ENCODE measurements around the gene CFAP157.

CFAP157 gene

GRCh38 chr9:127734747-127735529 is 28.1 kb downstream of the CFAP157 start, which contains the start of gene TOR2A:
Gene TOR2A (minus strand): TSS chr9:127735294. CDS start chr9:127735270, 24 bp downstream.
- no peaks in the 10 kb centered on the region for H3K9me3 ChIP-seq (replicated peaks in 1 of 2; ENCODE audit: control insufficient read depth in 2 of 2, insufficient read depth in 1 of 2, low read depth in 1 of 2, low read length in 2 of 2)
- H3K23ac ChIP-seq (ENCODE audit: low read depth, low read length, poor library complexity), result peak within 1 kb of the TSS; percentile 95
- peak within 1 kb of the TSS; percentile 86 for H3K9ac ChIP-seq (ENCODE audit: low read depth, low read length, poor library complexity)
- H2BK15ac ChIP-seq (ENCODE audit: low read length), result peak within 1 kb of the TSS; percentile 88
- H4K91ac ChIP-seq (ENCODE audit: low read depth, low read length, poor library complexity), result peak within 1 kb of the TSS; percentile 90
- H2BK120ac ChIP-seq (ENCODE audit: low read depth, low read length), result peak within 1 kb of the TSS; percentile 62
- H3K36me3 ChIP-seq (replicated peaks in 1 of 2; ENCODE audit: control insufficient read depth in 2 of 2, insufficient read depth in 2 of 2, low read length in 2 of 2), result peaks cover 0 to 2% of the 10 kb centered on the region in 2 donors
- H4K8ac ChIP-seq (ENCODE audit: low read depth, low read length), result peak within 1 kb of the TSS; percentile 73
- H3K79me1 ChIP-seq (ENCODE audit: low read depth, low read length), result no peaks in the 10 kb centered on the region
- peak within 1 kb of the TSS; percentile 66 for H3K14ac ChIP-seq (ENCODE audit: low read length)
- peak within 1 kb of the TSS; percentile 75 to 92 for H3K4me3 ChIP-seq (ENCODE audit: low read length in 2 of 2)
- peaks cover 12% of the 10 kb centered on the region in 2 donors for H3K4me1 ChIP-seq (ENCODE audit: control insufficient read depth in 2 of 2, insufficient read depth in 1 of 2, low read depth in 1 of 2, low read length in 2 of 2)
- H2AFZ ChIP-seq (ENCODE audit: low read length), result peak within 1 kb of the TSS; percentile 99
- peak within 1 kb of the TSS; percentile 60 for H2BK12ac ChIP-seq (ENCODE audit: low read length)
- peak; percentile 98 for DNase-seq (ENCODE audit: low spot score)
- peak within 1 kb of the TSS; percentile 64 for H3K27ac ChIP-seq (replicated peaks; ENCODE audit: low read length)
- H3K18ac ChIP-seq (ENCODE audit: low read length), result peak within 1 kb of the TSS; percentile 98
- WGBS, 2 donors (ENCODE audit: extremely low coverage in 2 of 2, insufficient read length in 2 of 2, insufficient replicate concordance in 1 of 2), result no CpG with 5 or more reads among the region's 76 CpGs
- H2BK5ac ChIP-seq (ENCODE audit: low read length), result peak within 1 kb of the TSS; percentile 98
- peak within 1 kb of the TSS; percentile 99 for H3K4ac ChIP-seq (ENCODE audit: low read length)
- peak within 1 kb of the TSS; percentile 73 for H2AK5ac ChIP-seq (ENCODE audit: low read depth, low read length)
- H3K27me3 ChIP-seq (ENCODE audit: control insufficient read depth in 3 of 3, insufficient read depth in 3 of 3, low read depth in 1 of 3, low read length in 3 of 3), result no peaks in the 10 kb centered on the region
- H3K4me2 ChIP-seq (ENCODE audit: insufficient read depth, low read length, poor library complexity, severe bottlenecking), result peak within 1 kb of the TSS; percentile 69

- Histone ChIP-seq H3K4me1 (ENCODE audit: control insufficient read depth in 2 of 2, insufficient read depth in 1 of 2, low read depth in 1 of 2, low read length in 2 of 2) (peaks cover 12% of the 10 kb centered on the region in 2 donors), H3K18ac (ENCODE audit: low read length) (no peak overlapping the region), H3K27ac (replicated peaks; ENCODE audit: low read length) (no peak overlapping the region), H3K27me3 (ENCODE audit: control insufficient read depth in 3 of 3, insufficient read depth in 3 of 3, low read depth in 1 of 3, low read length in 3 of 3) (no peaks in the 10 kb centered on the region), H3K14ac (ENCODE audit: low read length) (no peak overlapping the region), H4K8ac (ENCODE audit: low read depth, low read length) (no peak overlapping the region), H3K4ac (ENCODE audit: low read length) (no peak overlapping the region), H3K9ac (ENCODE audit: low read depth, low read length, poor library complexity) (no peak overlapping the region), H3K23ac (ENCODE audit: low read depth, low read length, poor library complexity) (peak overlapping the region; percentile 95), H3K4me2 (ENCODE audit: insufficient read depth, low read length, poor library complexity, severe bottlenecking) (peak overlapping the region; percentile 42), H3K36me3 (replicated peaks in 1 of 2; ENCODE audit: control insufficient read depth in 2 of 2, insufficient read depth in 2 of 2, low read length in 2 of 2) (peaks cover 0 to 2% of the 10 kb centered on the region in 2 donors), H2BK12ac (ENCODE audit: low read length) (no peak overlapping the region), H4K91ac (ENCODE audit: low read depth, low read length, poor library complexity) (no peak overlapping the region), H2BK120ac (ENCODE audit: low read depth, low read length) (no peak overlapping the region), H2AK5ac (ENCODE audit: low read depth, low read length) (no peak overlapping the region), H2AFZ (ENCODE audit: low read length) (peak overlapping the region; percentile 47), H2BK15ac (ENCODE audit: low read length) (no peak overlapping the region), H3K4me3 (ENCODE audit: low read length in 2 of 2) (no peak overlapping the region), H3K9me3 (replicated peaks in 1 of 2; ENCODE audit: control insufficient read depth in 2 of 2, insufficient read depth in 1 of 2, low read depth in 1 of 2, low read length in 2 of 2) (no peaks in the 10 kb centered on the region), H2BK5ac (ENCODE audit: low read length) (no peak overlapping the region), H3K79me1 (ENCODE audit: low read depth, low read length) (no peaks in the 10 kb centered on the region)
- WGBS, 2 donors (ENCODE audit: extremely low coverage in 2 of 2, insufficient read length in 2 of 2, insufficient replicate concordance in 1 of 2), result no CpG with 5 or more reads among the region's 15 CpGs
- DNase-seq (ENCODE audit: low spot score), result no peak
These were observed 28.9 kb downstream of the CFAP157 start for GRCh38 chr9:127735530-127736185.

- Histone ChIP-seq H3K9ac (ENCODE audit: low read depth, low read length, poor library complexity) (peak overlapping the region; percentile 54), H4K91ac (ENCODE audit: low read depth, low read length, poor library complexity) (no peak overlapping the region), H2AFZ (ENCODE audit: low read length) (no peak overlapping the region), H3K14ac (ENCODE audit: low read length) (no peak overlapping the region), H4K8ac (ENCODE audit: low read depth, low read length) (no peak overlapping the region), H3K23ac (ENCODE audit: low read depth, low read length, poor library complexity) (no peak overlapping the region), H3K4me1 (ENCODE audit: control insufficient read depth in 2 of 2, insufficient read depth in 1 of 2, low read depth in 1 of 2, low read length in 2 of 2) (peaks cover 11 to 21% of the 10 kb centered on the region in 2 donors), H2BK120ac (ENCODE audit: low read depth, low read length) (no peak overlapping the region), H3K79me1 (ENCODE audit: low read depth, low read length) (no peaks in the 10 kb centered on the region), H3K4ac (ENCODE audit: low read length) (no peak overlapping the region), H2BK15ac (ENCODE audit: low read length) (peak overlapping the region; percentile 39), H3K27me3 (ENCODE audit: control insufficient read depth in 3 of 3, insufficient read depth in 3 of 3, low read depth in 1 of 3, low read length in 3 of 3) (no peaks in the 10 kb centered on the region), H3K36me3 (replicated peaks in 1 of 2; ENCODE audit: control insufficient read depth in 2 of 2, insufficient read depth in 2 of 2, low read length in 2 of 2) (peaks cover 0 to 2% of the 10 kb centered on the region in 2 donors), H2BK5ac (ENCODE audit: low read length) (peak overlapping the region; percentile 62), H3K4me3 (ENCODE audit: low read length in 2 of 2) (no peak overlapping the region), H2AK5ac (ENCODE audit: low read depth, low read length) (peak overlapping the region; percentile 68), H3K27ac (replicated peaks; ENCODE audit: low read length) (no peak overlapping the region), H3K4me2 (ENCODE audit: insufficient read depth, low read length, poor library complexity, severe bottlenecking) (no peak overlapping the region), H3K9me3 (replicated peaks in 1 of 2; ENCODE audit: control insufficient read depth in 2 of 2, insufficient read depth in 1 of 2, low read depth in 1 of 2, low read length in 2 of 2) (no peaks in the 10 kb centered on the region), H2BK12ac (ENCODE audit: low read length) (peak overlapping the region; percentile 26), H3K18ac (ENCODE audit: low read length) (peak overlapping the region; percentile 27)
- no CpG with 5 or more reads among the region's 13 CpGs for WGBS, 2 donors (ENCODE audit: extremely low coverage in 2 of 2, insufficient read length in 2 of 2, insufficient replicate concordance in 1 of 2)
- no peak for DNase-seq (ENCODE audit: low spot score)
These were observed 31.9 kb downstream of the CFAP157 start for GRCh38 chr9:127738666-127739065.
